ENCODE measurements around the gene CACNB2. TPM values are rescaled to one million over a fixed set of nuclear protein-coding genes. Genes with fewer than 3 reads are reported as not detected.

The CACNB2 gene
- total and polyA plus RNA-seq, 2 donors (not counting 3 experiments of a cell fraction or from before 2014, with no cell fraction given), result not detected

GRCh38 chr10:18368273-18368672 is 228.0 kb downstream of the CACNB2 start:
- no peaks in the 10 kb centered on the region for H4K20me1 ChIP-seq (replicated peaks; ENCODE audit: control insufficient read depth, extremely low read depth, insufficient read depth, low read length)
- H3K79me2 ChIP-seq (ENCODE audit: control insufficient read depth, insufficient read depth, low read length), result no peaks in the 10 kb centered on the region
- POLR2A ChIA-PET, result no interaction called here
- dilution Hi-C loops (cut with MboI; ENCODE audit: extremely low pct_ligation_motif_present, low sequenced_read_pairs) (no loop called here), intact Hi-C loops (cut with micrococcal nuclease) (no loop called here)
- DNase-seq (ENCODE audit: low read depth, low spot score) (no peak), FAIRE-seq (no peak)
- no peak overlapping the region for H3K27ac ChIP-seq (ENCODE audit: insufficient read depth, low read depth, low read length)
- no peaks in the 10 kb centered on the region for H3K9me1 ChIP-seq (replicated peaks; ENCODE audit: control insufficient read depth, extremely low read depth, insufficient read depth, low read length)
- no peaks in the 10 kb centered on the region for H3K27me3 ChIP-seq (ENCODE audit: control insufficient read depth in 2 of 2, insufficient read depth in 2 of 2, low read length in 2 of 2)
- H3K9ac ChIP-seq (replicated peaks; ENCODE audit: extremely low read depth, insufficient read depth, low read length), result no peak overlapping the region
- no TSS peak for BruUV-seq (replicated peaks)
- CTCF ChIA-PET, result no interaction called here
- H3K4me1 ChIP-seq (ENCODE audit: control insufficient read depth, extremely low read depth, insufficient read depth, low read length), result no peaks in the 10 kb centered on the region
- H3K4me3 ChIP-seq (replicated peaks in 1 of 3; ENCODE audit: insufficient read depth in 1 of 3, low read depth in 1 of 3, low read length in 3 of 3), result no peak overlapping the region
- TF ChIP-seq EZH2 (IDR thresholded peaks at IDR 0.05; ENCODE audit: borderline replicate concordance, low read depth, low read length, severe bottlenecking) (no peak), MAX (IDR thresholded peaks at IDR 0.05; ENCODE audit: insufficient read depth, insufficient read length) (no peak), POLR2AphosphoS5 (IDR thresholded peaks at IDR 0.05; ENCODE audit: insufficient read depth, low read depth, low read length) (no peak), MYC (IDR thresholded peaks at IDR 0.05; ENCODE audit: low read depth, low read length) (no peak), POLR2A (IDR thresholded peaks at IDR 0.05; ENCODE audit: low read depth, low read length) (no peak), GATA2 (IDR thresholded peaks at IDR 0.05; ENCODE audit: insufficient read depth, insufficient read length, low read depth, low read length) (no peak), FOS (IDR thresholded peaks at IDR 0.05; ENCODE audit: borderline replicate concordance, insufficient read depth, low read length) (no peak), JUN (IDR thresholded peaks at IDR 0.05; ENCODE audit: borderline replicate concordance, insufficient read depth, insufficient read length, low read depth) (no peak)
- TF ChIP-seq, protein P1, sequence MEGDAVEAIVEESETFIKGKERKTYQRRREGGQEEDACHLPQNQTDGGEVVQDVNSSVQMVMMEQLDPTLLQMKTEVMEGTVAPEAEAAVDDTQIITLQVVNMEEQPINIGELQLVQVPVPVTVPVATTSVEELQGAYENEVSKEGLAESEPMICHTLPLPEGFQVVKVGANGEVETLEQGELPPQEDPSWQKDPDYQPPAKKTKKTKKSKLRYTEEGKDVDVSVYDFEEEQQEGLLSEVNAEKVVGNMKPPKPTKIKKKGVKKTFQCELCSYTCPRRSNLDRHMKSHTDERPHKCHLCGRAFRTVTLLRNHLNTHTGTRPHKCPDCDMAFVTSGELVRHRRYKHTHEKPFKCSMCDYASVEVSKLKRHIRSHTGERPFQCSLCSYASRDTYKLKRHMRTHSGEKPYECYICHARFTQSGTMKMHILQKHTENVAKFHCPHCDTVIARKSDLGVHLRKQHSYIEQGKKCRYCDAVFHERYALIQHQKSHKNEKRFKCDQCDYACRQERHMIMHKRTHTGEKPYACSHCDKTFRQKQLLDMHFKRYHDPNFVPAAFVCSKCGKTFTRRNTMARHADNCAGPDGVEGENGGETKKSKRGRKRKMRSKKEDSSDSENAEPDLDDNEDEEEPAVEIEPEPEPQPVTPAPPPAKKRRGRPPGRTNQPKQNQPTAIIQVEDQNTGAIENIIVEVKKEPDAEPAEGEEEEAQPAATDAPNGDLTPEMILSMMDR (IDR thresholded peaks at IDR 0.05; ENCODE audit: extremely low read depth in 1 of 2, insufficient read depth in 1 of 2, low read depth in 1 of 2, low read length in 2 of 2), result no peak
- H3K9me3 ChIP-seq (replicated peaks; ENCODE audit: control insufficient read depth, insufficient read depth, low read length), result no peaks in the 10 kb centered on the region
- no peak overlapping the region for H2AFZ ChIP-seq (ENCODE audit: low read depth, low read length)
- no peaks in the 10 kb centered on the region for H3K36me3 ChIP-seq (ENCODE audit: control insufficient read depth in 2 of 2, extremely low read depth in 1 of 2, insufficient read depth in 2 of 2, low read length in 2 of 2)
- H3K4me2 ChIP-seq (ENCODE audit: insufficient read depth, low read length), result no peak overlapping the region

Data from endothelial cell of umbilical vein (primary cell).